GM10266 (cell line): ENCODE measurements around the gene ARHGEF4.

Experiments
- DNase-seq: peaks from one replicate; pipeline ENCODE4 v3.0.0; 2012; ENCODE audit errors: extremely low spot score
- CTCF ChIP-seq: IDR thresholded peaks from 2 replicates; pipeline ENCODE4 v1.5.1; 2012; ENCODE audit warnings: mild to moderate bottlenecking, low read depth; ENCODE audit not compliant: control insufficient read depth, insufficient read depth; ENCODE audit errors: missing control alignments

Gene ARHGEF4

GRCh38 chr2:130795431-130795830, 41.3 kb upstream of the ARHGEF4 start:
- DNase-seq = no peak
- TF ChIP-seq CTCF = no peak

DNA sequence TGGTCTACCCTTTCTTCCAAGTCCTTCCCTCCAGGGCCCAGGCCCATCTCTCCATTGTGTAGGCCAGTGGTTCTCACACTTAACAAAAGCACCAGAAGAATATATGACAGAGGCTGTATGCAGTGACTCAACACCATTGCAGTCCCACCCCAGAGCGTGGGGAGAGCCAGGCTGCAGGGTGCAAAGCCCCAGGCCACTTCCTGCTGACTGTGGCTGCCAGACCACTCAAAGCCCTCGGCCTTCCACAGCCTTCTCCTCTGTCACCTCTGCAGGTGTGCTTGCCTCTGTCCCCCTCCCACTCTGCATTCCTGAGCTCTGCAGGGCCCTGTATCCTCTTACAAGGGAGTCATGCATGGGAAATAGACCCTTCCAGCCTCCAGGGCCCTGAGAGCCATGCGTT, 40.4 kb upstream of the ARHGEF4 start:
- no peak for DNase-seq
- no peak for TF ChIP-seq CTCF

GRCh38 chr2:130797493-130798435, 39.0 kb upstream of the ARHGEF4 start:
- TF ChIP-seq CTCF = peak; percentile 97
- DNase-seq = peak; percentile 90

DNA sequence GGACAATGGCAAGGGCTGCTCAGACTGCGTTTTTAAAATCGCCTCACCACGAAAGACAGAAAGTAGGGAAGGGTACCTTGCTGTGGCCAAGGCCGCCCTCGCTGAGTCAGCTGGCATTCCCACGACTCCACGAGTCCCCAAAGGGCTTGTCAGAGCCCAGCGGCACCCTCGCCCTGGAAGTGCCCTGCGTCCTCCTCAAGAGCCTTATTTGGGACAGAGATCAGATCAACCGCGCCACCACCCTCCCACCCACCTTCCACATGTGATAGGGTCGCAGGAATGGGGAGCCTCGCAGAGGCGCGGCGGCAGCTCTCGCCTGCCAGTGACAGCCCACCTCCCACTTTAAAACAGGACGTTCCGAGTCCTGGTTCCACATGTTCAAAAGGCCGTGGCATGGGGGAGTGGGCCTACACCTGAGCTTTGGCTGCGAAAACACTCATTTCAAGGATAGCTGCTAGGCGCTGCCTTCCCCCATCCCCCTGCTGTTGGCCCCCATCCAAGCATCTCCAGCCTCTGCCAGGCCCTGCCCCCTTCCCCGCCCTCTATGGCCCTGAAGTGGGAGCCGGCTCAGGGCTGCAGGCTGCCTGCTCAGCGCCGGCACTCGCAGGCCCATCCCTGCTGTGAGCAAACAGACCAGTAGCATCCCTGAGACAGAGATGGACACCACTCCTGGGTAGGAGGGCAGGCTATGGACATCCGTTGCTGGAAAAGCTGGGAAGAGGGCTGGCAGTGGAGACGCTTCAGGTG, 38.1 kb upstream of the ARHGEF4 start:
- TF ChIP-seq CTCF = no peak
- DNase-seq = no peak

DNA sequence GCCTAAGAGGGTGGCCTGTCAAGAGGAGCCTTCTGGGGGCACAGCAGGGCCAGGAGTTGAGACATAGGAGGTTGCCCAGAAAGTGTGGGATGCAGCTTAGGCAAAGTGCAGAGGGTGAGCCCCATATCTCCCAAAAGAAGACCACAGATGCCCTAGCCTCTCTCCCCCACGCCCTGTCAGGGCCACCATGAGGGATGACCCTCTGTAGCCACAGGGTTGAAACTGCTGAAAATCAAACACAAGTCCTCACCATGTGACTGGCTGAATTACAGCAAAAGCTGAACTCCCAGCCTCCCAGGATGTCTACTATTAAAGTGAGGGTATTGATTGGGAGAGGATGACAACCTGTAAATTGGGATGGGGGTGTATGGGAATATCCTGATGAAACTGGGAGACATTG, 37.4 kb upstream of the ARHGEF4 start:
- TF ChIP-seq CTCF = no peak
- DNase-seq = no peak

GRCh38 chr2:130805613-130806012, 31.1 kb upstream of the ARHGEF4 start:
- DNase-seq = no peak

More at GRCh38 chr2:130805613-130806012, 31.1 kb upstream of the ARHGEF4 start:
- no peak for TF ChIP-seq CTCF
